ENCODE results near the gene CRACR2A. TPM values are rescaled to one million over a fixed set of nuclear protein-coding genes. Genes with fewer than 3 reads are reported as not detected.

The CRACR2A gene
- total and polyA plus RNA-seq, 5 experiments from 2014 or later: 7.7 to 26.3 (median 17.2) TPM

DNA sequence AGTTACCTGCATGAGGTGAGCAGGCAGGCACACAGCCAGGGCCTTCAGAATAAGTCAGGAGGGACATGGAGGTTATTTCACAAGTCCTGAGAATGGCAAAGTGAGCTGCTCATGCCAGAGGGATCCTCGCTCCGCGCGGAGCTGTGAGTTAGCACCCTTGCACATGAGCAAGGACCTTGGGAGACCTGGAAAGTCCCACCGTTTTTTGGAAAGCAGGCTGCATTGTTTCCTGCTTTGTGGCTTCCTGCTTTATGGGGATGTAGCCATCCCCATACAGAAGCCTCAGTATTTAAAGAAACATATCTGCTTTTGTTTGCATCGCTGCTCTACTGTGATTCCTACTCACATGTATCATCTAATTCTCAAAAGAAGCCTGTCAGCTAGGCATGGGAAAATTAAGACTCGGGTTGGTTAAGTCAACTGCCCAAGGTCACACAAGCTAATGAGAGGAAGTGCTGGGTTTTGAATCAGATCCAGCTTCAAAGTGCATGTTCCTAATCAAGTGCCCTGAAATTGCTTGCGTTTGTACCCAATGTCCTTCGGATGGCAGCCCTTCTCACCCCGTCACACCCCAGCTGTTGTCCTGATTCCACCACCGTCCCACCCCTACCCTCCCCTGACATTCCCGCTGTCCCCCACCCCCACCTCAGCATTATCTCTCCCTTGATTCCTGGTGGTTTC lies 106.2 kb downstream of the CRACR2A start:
- Mint-ChIP-seq H3K27ac (peak overlapping the region in 3 of 10 donors; percentile 22 to 43 (median 41)), H3K27me3 (no peaks in the 10 kb centered on the region), H3K36me3 (peaks cover 5 to 78% (median 20%) of the 10 kb centered on the region in 3 donors), H3K4me3 (no peak overlapping the region), H3K4me1 (peaks cover 0 to 5% (median 2%) of the 10 kb centered on the region in 4 donors), H3K9me3 (no peaks in the 10 kb centered on the region)
- DNase-seq (no peak), ATAC-seq (no peak)
- POLR2A ChIA-PET: no interaction called here

DNA sequence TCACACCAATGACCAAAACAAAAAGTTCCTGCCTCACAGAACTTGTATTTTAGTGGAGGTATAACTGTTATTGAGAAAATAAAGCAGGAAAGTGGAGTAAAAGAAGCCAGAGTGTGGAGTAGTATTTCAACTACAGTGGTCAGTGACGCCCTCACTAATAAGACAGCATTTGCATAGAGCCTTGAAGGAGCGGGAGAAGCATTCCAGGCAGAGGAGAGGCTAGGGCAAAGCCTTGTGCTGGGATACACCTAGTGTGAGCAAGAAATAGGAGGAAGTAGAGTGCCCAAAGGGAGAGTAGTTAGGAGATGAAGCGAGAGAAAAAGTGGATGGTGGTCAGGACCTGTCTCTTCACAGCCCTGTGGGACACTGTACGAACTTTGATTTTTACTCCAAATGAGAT lies 107.8 kb downstream of the CRACR2A start:
- Mint-ChIP-seq H3K9me3 (no peaks in the 10 kb centered on the region), H3K27ac (peak overlapping the region in 2 of 10 donors; percentile 4 to 66), H3K27me3 (no peaks in the 10 kb centered on the region), H3K4me3 (no peak overlapping the region), H3K36me3 (peaks cover 5 to 78% (median 28%) of the 10 kb centered on the region in 3 donors), H3K4me1 (peaks cover 0 to 5% (median 2%) of the 10 kb centered on the region in 4 donors)
- ATAC-seq (no peak), DNase-seq (no peak)
- POLR2A ChIA-PET: no interaction called here

DNA sequence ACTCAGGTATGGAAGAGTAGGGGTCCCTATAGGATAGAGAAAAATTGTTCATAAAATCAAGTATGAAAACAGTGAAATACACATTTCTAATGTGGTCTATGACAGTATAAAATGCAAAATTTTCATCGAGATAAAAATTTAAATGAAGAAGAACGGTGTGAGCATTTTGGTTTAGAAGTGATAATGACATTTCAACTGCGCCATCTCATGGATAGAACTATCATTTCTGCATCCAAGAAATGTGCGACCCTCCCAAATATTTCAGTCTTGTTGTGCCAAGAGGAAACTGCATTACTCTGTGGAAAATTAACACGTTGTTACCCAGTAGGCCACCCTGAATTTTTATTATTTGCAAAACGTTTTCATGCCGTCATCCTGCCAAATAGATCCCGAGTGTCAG lies 108.8 kb downstream of the CRACR2A start:
- Mint-ChIP-seq H3K4me1 (peaks cover 0 to 5% (median 2%) of the 10 kb centered on the region in 4 donors), H3K27me3 (no peaks in the 10 kb centered on the region), H3K36me3 (peaks cover 5 to 77% (median 27%) of the 10 kb centered on the region in 3 donors), H3K4me3 (no peak overlapping the region), H3K9me3 (no peaks in the 10 kb centered on the region), H3K27ac (no peak overlapping the region)
- no peak for DNase-seq
- POLR2A ChIA-PET: no interaction called here
- ATAC-seq: no peak

DNA sequence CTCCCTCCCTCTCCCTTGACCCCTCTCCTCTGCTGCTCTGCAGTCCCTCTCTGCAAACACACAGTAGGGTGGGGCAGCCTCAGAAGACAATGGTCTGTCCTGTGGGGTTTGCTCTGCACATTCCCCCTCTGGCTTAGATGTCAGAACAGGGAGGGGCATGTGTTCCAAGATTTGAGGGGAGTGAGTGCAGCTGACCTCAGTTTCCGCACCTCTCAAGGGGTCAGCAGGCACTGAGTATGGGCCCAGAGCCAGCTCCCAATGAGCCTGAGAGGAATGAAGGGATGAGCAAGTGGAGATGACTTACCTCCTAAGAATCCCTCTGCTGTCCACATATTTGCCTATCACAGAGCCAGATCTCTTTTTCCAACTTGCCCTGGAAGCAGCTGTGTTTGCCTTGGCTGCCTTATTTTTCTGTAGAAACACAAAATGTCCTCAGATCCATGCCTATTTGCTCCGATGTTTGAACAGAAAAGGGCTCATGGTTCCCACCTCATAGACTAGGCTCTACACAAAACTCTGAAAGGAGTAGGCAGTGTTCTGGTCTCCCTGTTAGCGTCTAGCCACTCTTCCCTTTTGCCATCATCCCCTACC lies 111.4 kb downstream of the CRACR2A start:
- no peaks in the 10 kb centered on the region for H3K27me3 Mint-ChIP-seq
- peaks cover 0 to 5% (median 0%) of the 10 kb centered on the region in 4 donors for H3K4me1 Mint-ChIP-seq
- POLR2A ChIA-PET: no interaction called here
- H3K4me3 Mint-ChIP-seq: no peak overlapping the region
- peaks cover 11 to 82% (median 36%) of the 10 kb centered on the region in 3 donors for H3K36me3 Mint-ChIP-seq
- H3K9me3 Mint-ChIP-seq: no peaks in the 10 kb centered on the region
- ATAC-seq (no peak), DNase-seq (no peak)
- H3K27ac Mint-ChIP-seq: peak overlapping the region in 1 of 10 donors; percentile 64

DNA sequence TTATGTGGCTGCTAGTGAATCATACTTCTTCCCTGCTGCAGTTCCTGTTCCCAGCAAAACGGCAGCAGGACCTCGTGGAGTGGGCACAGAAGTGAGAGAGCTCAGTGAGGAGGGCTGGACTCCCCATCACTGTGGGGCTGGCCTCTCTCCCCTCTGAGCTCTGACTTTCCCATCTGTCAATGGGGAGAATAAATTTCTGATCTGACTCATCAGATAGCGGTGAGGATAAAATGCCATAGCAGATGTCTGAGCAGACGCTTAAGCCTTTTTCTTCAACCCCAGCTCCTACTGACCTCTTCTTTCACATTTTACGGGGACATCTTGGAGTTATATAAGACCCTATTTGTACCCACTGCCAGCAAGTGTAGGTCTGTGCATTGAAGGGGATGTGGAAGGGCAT lies 116.6 kb downstream of the CRACR2A start:
- peaks cover 6 to 65% (median 32%) of the 10 kb centered on the region in 3 donors for H3K36me3 Mint-ChIP-seq
- H3K27ac Mint-ChIP-seq: no peak overlapping the region
- POLR2A ChIA-PET: no interaction called here
- no peaks in the 10 kb centered on the region for H3K27me3 Mint-ChIP-seq
- DNase-seq (no peak), ATAC-seq (no peak)
- H3K4me3 Mint-ChIP-seq: no peak overlapping the region
- peaks cover 0 to 12% (median 3%) of the 10 kb centered on the region in 4 donors for H3K4me1 Mint-ChIP-seq
- H3K9me3 Mint-ChIP-seq: no peaks in the 10 kb centered on the region

DNA sequence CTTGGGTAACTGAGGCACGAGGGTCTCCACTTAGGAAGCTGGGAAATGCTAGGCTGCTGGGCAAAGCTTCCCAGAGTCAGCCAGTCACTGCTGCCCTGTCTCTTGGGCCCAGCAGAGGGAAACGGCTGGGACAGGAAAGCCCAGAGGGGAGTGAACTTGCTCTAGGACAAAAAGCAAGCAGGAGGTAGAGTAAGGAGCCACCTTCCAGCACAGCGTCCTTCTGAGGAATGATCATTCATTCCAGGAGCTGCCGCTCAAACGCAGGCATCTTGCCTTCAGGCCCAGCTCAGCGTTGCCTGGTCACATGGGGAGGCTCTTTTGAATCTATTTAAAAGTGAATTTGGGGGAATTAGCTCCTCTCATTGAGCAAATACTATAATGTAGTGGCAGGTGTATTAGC lies 118.6 kb downstream of the CRACR2A start:
- Mint-ChIP-seq H3K4me1 (peaks cover 0 to 12% (median 3%) of the 10 kb centered on the region in 4 donors), H3K4me3 (no peak overlapping the region), H3K27ac (peak overlapping the region in 1 of 10 donors; percentile 38), H3K36me3 (peaks cover 6 to 66% (median 32%) of the 10 kb centered on the region in 3 donors), H3K27me3 (no peaks in the 10 kb centered on the region), H3K9me3 (no peaks in the 10 kb centered on the region)
- DNase-seq (no peak), ATAC-seq (no peak)
- POLR2A ChIA-PET: no interaction called here

DNA sequence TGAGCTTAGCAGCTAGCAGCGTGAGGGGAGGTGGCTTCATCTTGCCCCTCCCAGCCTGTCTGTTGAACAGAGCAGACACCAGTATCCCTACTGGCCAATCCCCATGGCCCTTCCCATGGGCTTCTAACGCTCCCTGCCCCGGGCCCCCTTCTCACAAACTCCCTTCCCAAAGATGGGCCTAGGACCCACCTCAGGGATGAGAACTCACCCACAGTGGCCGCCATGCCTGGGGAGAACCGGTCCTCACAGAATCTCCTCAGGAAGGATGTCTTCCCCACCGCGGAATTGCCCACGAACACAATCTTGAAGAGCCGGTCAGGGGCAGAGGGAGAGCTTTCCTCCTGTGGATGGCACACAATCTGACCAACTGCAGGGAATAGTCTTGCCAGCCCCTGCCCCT lies 119.5 kb downstream of the CRACR2A start:
- H3K4me3 Mint-ChIP-seq: no peak overlapping the region
- POLR2A ChIA-PET: no interaction called here

DNA sequence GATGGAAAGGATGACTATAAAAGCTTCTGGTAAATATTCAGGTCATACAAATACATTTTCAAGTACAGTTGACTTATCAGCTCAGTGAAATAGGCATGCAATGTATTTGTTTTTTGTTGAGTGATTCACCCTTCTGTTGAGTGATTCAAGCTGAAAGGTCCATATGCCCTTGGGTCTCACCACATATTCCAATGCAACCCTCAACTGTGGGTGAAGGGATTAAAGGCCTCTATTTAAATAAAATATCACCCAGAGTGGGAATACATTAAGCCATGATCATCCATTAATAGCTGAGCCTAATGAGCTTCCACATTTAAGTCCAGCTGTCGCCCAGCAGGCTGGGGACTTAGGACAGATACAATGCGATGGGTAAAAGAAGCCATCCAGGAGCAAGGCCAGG lies 120.2 kb downstream of the CRACR2A start:
- H3K4me3 Mint-ChIP-seq: no peak overlapping the region
- H3K27ac Mint-ChIP-seq: peak overlapping the region in 2 of 10 donors; percentile 40 to 84
- H3K4me1 Mint-ChIP-seq: peaks cover 0 to 12% (median 4%) of the 10 kb centered on the region in 4 donors
- H3K27me3 Mint-ChIP-seq: no peaks in the 10 kb centered on the region
- no peaks in the 10 kb centered on the region for H3K9me3 Mint-ChIP-seq
- no peak for DNase-seq
- H3K36me3 Mint-ChIP-seq: peaks cover 6 to 60% (median 29%) of the 10 kb centered on the region in 3 donors
- POLR2A ChIA-PET: no interaction called here
- ATAC-seq: no peak

More for the DNA sequence above, 119.5 kb downstream of the CRACR2A start:
- no peaks in the 10 kb centered on the region for H3K27me3 Mint-ChIP-seq
- ATAC-seq (no peak), DNase-seq (no peak)
- peaks cover 0 to 12% (median 4%) of the 10 kb centered on the region in 4 donors for H3K4me1 Mint-ChIP-seq
- H3K9me3 Mint-ChIP-seq: no peaks in the 10 kb centered on the region
- peak overlapping the region in 3 of 10 donors; percentile 40 to 84 (median 52) for H3K27ac Mint-ChIP-seq
- H3K36me3 Mint-ChIP-seq: peaks cover 6 to 61% (median 34%) of the 10 kb centered on the region in 3 donors

DNA sequence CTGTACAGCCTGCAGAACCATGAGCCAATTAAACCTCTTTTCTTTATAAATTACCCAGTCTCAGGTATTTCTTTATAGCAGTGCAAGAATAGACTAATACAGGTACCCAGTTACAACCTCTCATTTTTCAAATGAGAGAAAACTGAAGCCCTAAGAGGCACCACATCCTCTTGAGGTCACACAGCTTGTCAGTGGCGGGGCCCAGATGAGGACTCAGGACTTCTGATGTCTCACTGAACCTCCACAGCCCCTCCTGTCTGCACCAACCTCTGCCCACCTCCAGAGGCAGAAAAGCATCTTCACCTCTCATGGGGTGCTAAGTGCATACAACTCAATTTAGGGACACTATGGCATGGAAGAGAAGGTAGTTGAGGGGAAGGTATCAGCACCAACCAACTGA lies 120.7 kb downstream of the CRACR2A start:
- peak in 1 of 2 donors; percentile 35 for ATAC-seq
- DNase-seq: peak in 1 of 10 donors; percentile 5
- H3K9me3 Mint-ChIP-seq: no peaks in the 10 kb centered on the region
- no peaks in the 10 kb centered on the region for H3K27me3 Mint-ChIP-seq
- peaks cover 0 to 12% (median 4%) of the 10 kb centered on the region in 4 donors for H3K4me1 Mint-ChIP-seq
- POLR2A ChIA-PET: no interaction called here
- peaks cover 1 to 60% (median 28%) of the 10 kb centered on the region in 3 donors for H3K36me3 Mint-ChIP-seq
- peak overlapping the region in 3 of 10 donors; percentile 8 to 83 (median 74) for H3K27ac Mint-ChIP-seq
- peak overlapping the region in 1 of 10 donors; percentile 9 for H3K4me3 Mint-ChIP-seq

DNA sequence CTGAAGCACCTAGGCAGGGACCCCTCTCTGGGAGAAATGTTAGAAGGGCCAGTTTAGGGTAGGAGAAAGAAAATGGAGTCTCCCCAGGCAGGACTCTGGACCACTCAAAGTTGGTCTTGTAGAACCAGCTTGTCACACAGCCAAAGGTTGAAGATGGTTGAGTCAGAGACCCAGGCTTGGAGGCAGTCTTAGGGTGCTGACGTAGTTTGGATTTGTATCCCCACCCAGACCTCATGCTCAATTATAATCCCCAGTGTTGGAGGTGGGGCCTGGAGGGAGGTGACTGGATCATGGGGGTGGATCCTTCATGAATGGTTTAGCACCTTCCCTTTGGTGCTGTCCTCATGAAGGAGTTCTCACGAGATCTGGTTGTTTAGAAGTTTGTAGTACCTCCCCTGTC lies 121.2 kb downstream of the CRACR2A start:
- Mint-ChIP-seq H3K27ac (peak overlapping the region in 4 of 10 donors; percentile 8 to 74 (median 33)), H3K9me3 (no peaks in the 10 kb centered on the region), H3K27me3 (no peaks in the 10 kb centered on the region), H3K36me3 (peaks cover 0 to 61% (median 28%) of the 10 kb centered on the region in 3 donors), H3K4me1 (peaks cover 0 to 12% (median 4%) of the 10 kb centered on the region in 4 donors), H3K4me3 (no peak overlapping the region)
- no peak for DNase-seq
- ATAC-seq: no peak
- POLR2A ChIA-PET: no interaction called here

DNA sequence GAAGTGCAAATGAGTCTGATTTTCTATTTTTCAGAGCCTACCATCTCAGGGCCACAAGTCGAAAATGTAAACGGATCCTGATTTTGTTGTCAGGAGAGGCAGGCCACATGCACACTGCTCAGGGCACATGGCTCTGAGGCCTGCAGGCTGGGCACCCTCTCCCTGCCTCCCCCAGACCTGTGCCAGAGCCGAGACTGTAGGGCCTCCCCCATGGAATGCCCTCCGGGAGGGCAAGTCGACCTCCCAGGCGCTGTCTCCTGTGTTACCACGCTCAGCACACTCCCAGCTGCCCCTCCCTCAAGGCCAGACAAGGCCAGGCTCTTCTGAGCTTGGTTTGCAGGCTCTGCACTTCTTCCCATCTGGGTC lies 121.7 kb downstream of the CRACR2A start:
- ATAC-seq: no peak
- H3K27me3 Mint-ChIP-seq: no peaks in the 10 kb centered on the region
- H3K9me3 Mint-ChIP-seq: no peaks in the 10 kb centered on the region
- no peak overlapping the region for H3K4me3 Mint-ChIP-seq
- peaks cover 0 to 12% (median 4%) of the 10 kb centered on the region in 4 donors for H3K4me1 Mint-ChIP-seq
- no peak for DNase-seq
- peaks cover 2 to 61% (median 27%) of the 10 kb centered on the region in 3 donors for H3K36me3 Mint-ChIP-seq
- H3K27ac Mint-ChIP-seq: peak overlapping the region in 3 of 10 donors; percentile 8 to 57 (median 9)
- POLR2A ChIA-PET: no interaction called here

DNA sequence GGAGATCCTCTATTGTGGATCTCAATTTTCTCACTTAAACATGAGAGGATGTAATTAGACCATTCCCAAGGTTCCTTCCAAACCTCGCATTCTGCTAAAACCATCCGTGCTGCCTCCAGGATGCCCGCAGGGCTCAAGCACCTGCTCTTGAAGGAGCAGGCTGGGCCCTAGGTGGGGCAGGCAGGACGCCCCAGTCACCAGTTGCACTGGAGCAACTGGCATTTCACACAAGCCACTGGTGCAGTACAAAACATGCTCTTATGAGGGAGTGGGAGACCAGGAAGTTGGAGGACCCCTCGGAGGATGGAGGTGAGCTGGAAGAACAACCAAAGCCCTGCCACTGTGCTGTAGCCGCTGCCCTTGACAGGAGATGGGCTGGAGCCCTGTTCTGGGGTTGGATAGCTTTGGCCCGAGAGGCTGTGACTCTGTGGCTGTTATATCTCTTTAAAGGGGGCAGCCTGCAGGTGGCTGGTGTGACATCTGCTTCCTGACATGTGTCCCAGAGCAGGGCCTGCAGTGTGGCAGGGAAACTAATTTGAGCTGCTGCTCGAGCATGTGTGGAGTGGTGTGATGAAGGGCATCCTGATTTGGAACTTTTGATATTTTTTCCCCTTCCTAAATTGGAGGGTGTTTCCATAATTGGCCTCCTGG lies 122.2 kb downstream of the CRACR2A start:
- Mint-ChIP-seq H3K4me1 (peaks cover 0 to 12% (median 4%) of the 10 kb centered on the region in 4 donors), H3K4me3 (no peak overlapping the region), H3K9me3 (no peaks in the 10 kb centered on the region), H3K27me3 (no peaks in the 10 kb centered on the region), H3K27ac (peak overlapping the region in 3 of 10 donors; percentile 28 to 40 (median 37)), H3K36me3 (peaks cover 6 to 63% (median 29%) of the 10 kb centered on the region in 3 donors)
- ATAC-seq: no peak
- no peak for DNase-seq
- POLR2A ChIA-PET: no interaction called here

DNA sequence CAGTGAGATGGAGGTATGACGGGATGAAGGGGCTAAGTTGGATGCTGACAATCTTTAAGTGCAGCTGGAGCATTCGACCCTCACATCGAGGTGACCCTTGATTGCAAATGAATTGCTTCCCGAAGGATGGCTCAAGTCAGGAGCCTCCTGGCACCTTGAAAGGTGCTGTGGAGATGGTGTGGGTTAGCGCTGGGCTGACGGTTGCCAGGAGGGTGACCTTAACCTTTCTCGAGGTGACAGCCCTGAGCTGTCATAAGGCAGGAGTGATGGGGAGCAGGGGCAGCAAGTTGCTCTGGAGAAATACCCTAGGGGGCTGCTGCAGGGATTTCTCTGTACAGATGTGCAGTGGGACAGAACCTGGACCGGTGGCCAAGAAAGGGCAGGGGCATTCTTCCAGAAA lies 122.8 kb downstream of the CRACR2A start:
- Mint-ChIP-seq H3K36me3 (peaks cover 6 to 68% (median 34%) of the 10 kb centered on the region in 3 donors), H3K4me3 (no peak overlapping the region), H3K27me3 (no peaks in the 10 kb centered on the region), H3K4me1 (peaks cover 0 to 12% (median 5%) of the 10 kb centered on the region in 4 donors), H3K9me3 (no peaks in the 10 kb centered on the region), H3K27ac (no peak overlapping the region)
- POLR2A ChIA-PET: no interaction called here
- DNase-seq: no peak
- no peak for ATAC-seq
